BE2C (cell line): ENCODE measurements around the gene ERC1.

Source experiments
- DNase-seq: peaks from one replicate; pipeline ENCODE4 v3.0.0-alpha.2; 2020
- H3K27me3 ChIP-seq: fragments of 250-450 bp; sonication (Bioruptor Pico); 2 replicates; pipeline ENCODE4 v1.5.1; 2020; ENCODE audit warnings: mild to moderate bottlenecking
- H3K36me3 ChIP-seq: fragments of 250-450 bp; sonication (Bioruptor Pico); 2 replicates; pipeline ENCODE4 v1.5.1; 2020; ENCODE audit warnings: mild to moderate bottlenecking
- H3K4me1 ChIP-seq: fragments of 250-450 bp; sonication (Bioruptor Pico); 2 replicates; pipeline ENCODE4 v1.5.1; 2020
- H3K4me3 ChIP-seq: 2 replicates; pipeline ENCODE4 v1.5.1; 2011; ENCODE audit warnings: low read depth, low read length
- H3K9me3 ChIP-seq: fragments of 250-450 bp; sonication (Bioruptor Pico); 2 replicates; pipeline ENCODE4 v1.5.1; 2020
- TF ChIP-seq, protein P1 (sequence below): IDR thresholded peaks from 2 replicates; pipeline ENCODE4 v1.5.1; 2012; ENCODE audit warnings: mild to moderate bottlenecking, low read depth, low read length

Gene ERC1

DNA sequence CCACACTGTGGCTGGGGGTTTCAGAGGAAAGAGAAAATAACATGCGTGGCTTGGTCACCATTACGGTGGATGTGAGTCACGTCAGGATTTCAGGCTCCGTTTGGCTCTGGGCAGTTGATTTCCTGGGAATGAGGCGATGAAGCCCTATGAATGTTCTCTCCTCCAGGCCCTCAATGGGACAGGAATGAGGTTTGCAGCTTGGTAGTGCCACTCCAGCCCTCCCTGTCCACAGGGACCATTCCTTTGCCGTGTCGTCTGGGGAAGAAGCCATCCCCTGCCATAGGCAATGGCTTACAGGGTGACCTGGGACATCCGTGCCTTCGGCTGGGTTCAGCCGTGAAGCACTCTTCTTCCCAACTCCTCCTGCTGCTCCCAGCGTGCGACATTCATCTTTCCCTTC, 508.3 kb downstream of the ERC1 start:
- DNase-seq = no peak
- H3K4me1 ChIP-seq = no peaks in the 10 kb centered on the region
- no peaks in the 10 kb centered on the region for H3K36me3 ChIP-seq
- no peak overlapping the region for H3K4me3 ChIP-seq
- no peaks in the 10 kb centered on the region for H3K9me3 ChIP-seq
- TF ChIP-seq, protein P1, sequence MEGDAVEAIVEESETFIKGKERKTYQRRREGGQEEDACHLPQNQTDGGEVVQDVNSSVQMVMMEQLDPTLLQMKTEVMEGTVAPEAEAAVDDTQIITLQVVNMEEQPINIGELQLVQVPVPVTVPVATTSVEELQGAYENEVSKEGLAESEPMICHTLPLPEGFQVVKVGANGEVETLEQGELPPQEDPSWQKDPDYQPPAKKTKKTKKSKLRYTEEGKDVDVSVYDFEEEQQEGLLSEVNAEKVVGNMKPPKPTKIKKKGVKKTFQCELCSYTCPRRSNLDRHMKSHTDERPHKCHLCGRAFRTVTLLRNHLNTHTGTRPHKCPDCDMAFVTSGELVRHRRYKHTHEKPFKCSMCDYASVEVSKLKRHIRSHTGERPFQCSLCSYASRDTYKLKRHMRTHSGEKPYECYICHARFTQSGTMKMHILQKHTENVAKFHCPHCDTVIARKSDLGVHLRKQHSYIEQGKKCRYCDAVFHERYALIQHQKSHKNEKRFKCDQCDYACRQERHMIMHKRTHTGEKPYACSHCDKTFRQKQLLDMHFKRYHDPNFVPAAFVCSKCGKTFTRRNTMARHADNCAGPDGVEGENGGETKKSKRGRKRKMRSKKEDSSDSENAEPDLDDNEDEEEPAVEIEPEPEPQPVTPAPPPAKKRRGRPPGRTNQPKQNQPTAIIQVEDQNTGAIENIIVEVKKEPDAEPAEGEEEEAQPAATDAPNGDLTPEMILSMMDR = no peak
- no peaks in the 10 kb centered on the region for H3K27me3 ChIP-seq

DNA sequence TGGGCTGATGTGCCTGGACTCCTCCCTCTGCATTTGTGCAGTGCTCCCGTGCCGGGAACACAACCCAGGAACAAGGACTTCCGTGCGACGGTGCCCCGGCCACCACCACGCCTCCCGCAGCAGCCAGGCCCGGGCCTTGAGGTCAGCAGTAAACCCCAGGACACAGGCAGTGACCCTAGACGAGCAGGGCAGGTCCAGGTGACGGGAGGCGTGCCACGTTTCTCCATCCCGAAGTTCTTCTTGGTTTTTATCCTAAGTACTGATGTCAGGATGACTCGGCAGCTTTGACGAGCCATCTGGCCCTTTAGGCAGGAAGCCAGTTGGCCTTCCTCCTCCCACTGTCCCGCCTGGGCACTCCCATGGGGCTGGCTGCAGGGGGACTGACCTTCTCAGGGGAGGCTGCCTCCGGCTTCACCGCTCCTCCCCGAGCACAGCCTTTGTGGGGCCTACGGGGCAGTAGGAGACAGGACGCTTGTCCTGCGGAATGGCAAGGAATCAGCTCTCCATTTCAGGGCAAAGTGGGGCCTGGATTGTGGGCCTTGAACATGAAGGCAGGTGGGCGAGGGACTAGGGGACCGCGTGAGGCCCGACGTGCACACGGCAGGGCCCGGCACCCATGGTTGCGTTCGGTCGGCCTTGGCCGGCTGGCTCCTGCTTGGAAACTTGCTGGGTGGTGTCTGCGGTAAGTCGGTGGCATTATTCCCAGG, 509.2 kb downstream of the ERC1 start:
- Histone ChIP-seq H3K36me3 (no peaks in the 10 kb centered on the region), H3K4me3 (no peak overlapping the region), H3K4me1 (no peaks in the 10 kb centered on the region), H3K9me3 (no peaks in the 10 kb centered on the region), H3K27me3 (no peaks in the 10 kb centered on the region)
- DNase-seq = peak; percentile 30
- TF ChIP-seq, protein P1 = no peak

DNA sequence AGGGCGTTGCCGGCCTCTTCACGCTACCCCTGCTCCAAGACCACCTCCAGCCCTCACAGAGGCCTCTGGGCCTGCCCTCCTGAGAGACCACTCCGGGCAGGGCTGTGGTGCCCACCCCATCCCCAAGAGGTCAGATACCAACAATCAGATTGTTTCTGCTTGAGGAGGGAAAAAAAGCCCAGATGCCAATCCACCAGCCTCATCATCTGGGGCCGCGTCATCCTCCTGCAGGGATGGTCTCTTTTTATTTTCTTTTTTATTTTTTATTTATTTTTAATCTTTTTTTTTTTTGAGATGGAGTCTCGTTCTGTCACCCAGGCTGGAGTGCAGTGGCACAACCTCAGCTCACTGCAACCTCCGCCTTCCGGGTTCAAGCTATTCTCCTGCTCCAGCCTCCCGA, 510.0 kb downstream of the ERC1 start:
- H3K36me3 ChIP-seq = no peaks in the 10 kb centered on the region
- H3K9me3 ChIP-seq = no peaks in the 10 kb centered on the region
- no peak for DNase-seq
- no peaks in the 10 kb centered on the region for H3K27me3 ChIP-seq
- H3K4me1 ChIP-seq = no peaks in the 10 kb centered on the region
- no peak overlapping the region for H3K4me3 ChIP-seq
- TF ChIP-seq, protein P1 = no peak

DNA sequence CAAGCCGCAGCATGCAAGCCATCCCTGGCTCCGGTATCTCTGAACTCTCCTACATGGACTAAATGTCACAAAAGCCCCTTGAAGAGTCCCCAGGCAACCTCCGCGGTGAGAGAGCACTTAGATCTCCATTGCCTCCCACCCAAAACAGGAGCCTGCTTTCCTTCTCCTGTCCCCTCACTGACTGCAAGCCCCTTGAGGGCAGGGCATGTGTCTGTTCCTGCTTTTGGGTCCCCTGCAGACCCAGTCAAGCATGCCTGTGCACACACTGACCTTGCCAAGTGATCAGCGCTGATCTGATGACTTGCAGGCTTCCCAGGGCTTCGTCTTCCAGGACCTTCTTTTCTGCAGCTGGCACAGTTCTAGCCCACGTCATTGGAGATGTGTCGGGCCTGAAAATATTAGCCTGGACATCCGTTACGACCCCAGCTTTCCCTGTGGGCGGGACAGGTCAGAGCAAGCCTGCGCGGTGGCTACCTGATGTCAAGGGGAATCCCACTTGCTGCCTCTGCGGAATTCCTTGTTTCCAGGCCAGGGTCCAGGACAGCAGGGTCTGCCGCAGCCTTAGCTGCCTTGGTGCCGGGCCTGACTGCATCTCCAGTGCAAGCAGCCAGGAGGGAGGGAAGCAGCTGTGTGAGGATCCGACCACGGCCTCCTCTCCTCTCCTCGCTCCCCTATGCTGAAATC, 510.8 kb downstream of the ERC1 start:
- Histone ChIP-seq H3K27me3 (no peaks in the 10 kb centered on the region), H3K36me3 (no peaks in the 10 kb centered on the region), H3K9me3 (no peaks in the 10 kb centered on the region), H3K4me3 (no peak overlapping the region), H3K4me1 (no peaks in the 10 kb centered on the region)
- no peak for DNase-seq
- TF ChIP-seq, protein P1 = no peak

DNA sequence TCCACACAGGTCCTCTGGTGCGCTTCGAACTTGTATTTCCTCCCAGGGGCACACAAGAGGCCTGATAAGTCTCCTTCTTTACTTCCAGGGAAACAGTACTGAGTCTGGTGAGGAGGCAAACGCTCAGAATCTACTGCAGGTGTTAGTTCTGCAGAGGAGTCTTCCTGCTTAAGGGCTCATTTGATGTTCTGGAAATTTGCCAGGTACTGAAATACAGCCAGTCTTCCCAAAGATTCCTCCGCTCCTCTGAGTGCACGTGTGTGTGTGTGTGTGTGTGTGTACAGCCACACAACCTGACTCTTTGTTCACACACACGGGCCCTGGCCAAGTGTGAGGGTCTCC, 511.3 kb downstream of the ERC1 start:
- no peaks in the 10 kb centered on the region for H3K27me3 ChIP-seq
- DNase-seq = no peak
- H3K9me3 ChIP-seq = no peaks in the 10 kb centered on the region
- TF ChIP-seq, protein P1 = no peak
- no peaks in the 10 kb centered on the region for H3K4me1 ChIP-seq
- H3K36me3 ChIP-seq = no peaks in the 10 kb centered on the region
- no peak overlapping the region for H3K4me3 ChIP-seq

DNA sequence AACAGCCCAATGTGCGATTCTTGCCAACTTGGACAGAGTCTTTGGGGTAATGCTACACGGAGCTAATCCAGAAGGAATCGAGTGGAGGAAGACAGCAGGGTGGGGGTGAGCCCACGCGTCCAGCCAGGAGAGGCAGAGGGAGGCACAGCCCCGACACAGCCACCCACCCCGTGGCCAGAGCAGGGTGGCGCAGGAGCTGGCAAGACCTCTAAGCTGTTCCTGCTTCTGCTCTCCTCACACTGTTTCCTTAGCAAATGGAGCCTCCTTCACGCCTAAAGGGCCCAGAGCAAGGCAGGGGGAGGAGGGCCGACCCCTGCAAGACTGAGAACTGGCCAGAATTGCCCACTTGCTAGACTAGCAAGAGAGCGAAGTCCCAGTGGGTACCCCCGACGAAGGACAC, 511.8 kb downstream of the ERC1 start:
- Histone ChIP-seq H3K4me3 (no peak overlapping the region), H3K36me3 (no peaks in the 10 kb centered on the region), H3K27me3 (no peaks in the 10 kb centered on the region), H3K4me1 (no peaks in the 10 kb centered on the region), H3K9me3 (no peaks in the 10 kb centered on the region)
- TF ChIP-seq, protein P1 = no peak
- DNase-seq = no peak
